ENCODE results near the gene KCNJ1. TPM values are rescaled to one million over a fixed set of nuclear protein-coding genes. Genes with fewer than 3 reads are reported as not detected.

The KCNJ1 gene
- total and polyA plus RNA-seq, 5 donors: 0.09 to 0.17 TPM; not detected in 3

- Histone ChIP-seq H3K9me3 (ENCODE audit: control insufficient read depth, low read length) (no peaks in the 10 kb centered on the region), H3K27ac (ENCODE audit: low read length) (no peak overlapping the region), H3K4me3 (ENCODE audit: low read length) (no peak overlapping the region), H3K4me1 (ENCODE audit: control insufficient read depth, insufficient read depth, low read length) (peaks cover 5% of the 10 kb centered on the region), H3K27me3 (ENCODE audit: control insufficient read depth, insufficient read depth) (no peaks in the 10 kb centered on the region)
- no peak for ATAC-seq
- intact Hi-C loops (cut with DNase I): loop anchor here in 3 of 4 donors (5.0 to 10.0 kb wide), 5 partner anchors 196 to 798 kb away; no protein-coding TSS in a partner anchor
- 76% methylated on average over 11 of the region's 11 CpGs for WGBS
- DNase-seq: no peak
These were observed 36.6 kb downstream of the KCNJ1 start for GRCh38 chr11:128830290-128831173.

- ATAC-seq (peak in 1 of 2 donors; percentile 12), DNase-seq (no peak)
- Histone ChIP-seq H3K4me1 (ENCODE audit: control insufficient read depth, insufficient read depth, low read length) (peaks cover 5% of the 10 kb centered on the region), H3K27ac (ENCODE audit: low read length) (no peak overlapping the region), H3K27me3 (ENCODE audit: control insufficient read depth, insufficient read depth) (no peaks in the 10 kb centered on the region), H3K4me3 (ENCODE audit: low read length) (no peak overlapping the region), H3K9me3 (ENCODE audit: control insufficient read depth, low read length) (no peaks in the 10 kb centered on the region)
- intact Hi-C loops (cut with DNase I): loop anchor here in 1 of 4 donors (10.0 kb wide), 1 partner anchor 794 kb away; no protein-coding TSS in a partner anchor
- WGBS: 87% methylated on average over 4 of the region's 4 CpGs
These were observed 38.7 kb downstream of the KCNJ1 start for GRCh38 chr11:128828350-128828749.

GRCh38 chr11:128827191-128827893, 39.8 kb downstream of the KCNJ1 start:
- H3K4me3 ChIP-seq (ENCODE audit: low read length): no peak overlapping the region
- DNase-seq (peak in 1 of 3 donors; percentile 59), ATAC-seq (no peak)
- no peaks in the 10 kb centered on the region for H3K27me3 ChIP-seq (ENCODE audit: control insufficient read depth, insufficient read depth)
- H3K9me3 ChIP-seq (ENCODE audit: control insufficient read depth, low read length): no peaks in the 10 kb centered on the region
- peak overlapping the region; percentile 5 for H3K27ac ChIP-seq (ENCODE audit: low read length)
- intact Hi-C loops (cut with DNase I): loop anchor here in 1 of 4 donors (10.0 kb wide), 1 partner anchor 793 kb away; no protein-coding TSS in a partner anchor
- H3K4me1 ChIP-seq (ENCODE audit: control insufficient read depth, insufficient read depth, low read length): peaks cover 5% of the 10 kb centered on the region
- 67% methylated on average over 7 of the region's 7 CpGs for WGBS

GRCh38 chr11:128825050-128825784, 41.9 kb downstream of the KCNJ1 start:
- intact Hi-C loops (cut with DNase I): loop anchor here in 1 of 4 donors (10.0 kb wide), 1 partner anchor 790 kb away; no protein-coding TSS in a partner anchor
- 80% methylated on average over 20 of the region's 20 CpGs for whole genome bisulfite sequencing
- H3K9me3 ChIP-seq (ENCODE audit: control insufficient read depth, low read length): no peaks in the 10 kb centered on the region
- H3K27me3 ChIP-seq (ENCODE audit: control insufficient read depth, insufficient read depth): no peaks in the 10 kb centered on the region
- H3K27ac ChIP-seq (ENCODE audit: low read length): no peak overlapping the region
- ATAC-seq (no peak), DNase-seq (peak in 1 of 3 donors; percentile 49)
- H3K4me3 ChIP-seq (ENCODE audit: low read length): no peak overlapping the region
- peaks cover 5% of the 10 kb centered on the region for H3K4me1 ChIP-seq (ENCODE audit: control insufficient read depth, insufficient read depth, low read length)

DNA sequence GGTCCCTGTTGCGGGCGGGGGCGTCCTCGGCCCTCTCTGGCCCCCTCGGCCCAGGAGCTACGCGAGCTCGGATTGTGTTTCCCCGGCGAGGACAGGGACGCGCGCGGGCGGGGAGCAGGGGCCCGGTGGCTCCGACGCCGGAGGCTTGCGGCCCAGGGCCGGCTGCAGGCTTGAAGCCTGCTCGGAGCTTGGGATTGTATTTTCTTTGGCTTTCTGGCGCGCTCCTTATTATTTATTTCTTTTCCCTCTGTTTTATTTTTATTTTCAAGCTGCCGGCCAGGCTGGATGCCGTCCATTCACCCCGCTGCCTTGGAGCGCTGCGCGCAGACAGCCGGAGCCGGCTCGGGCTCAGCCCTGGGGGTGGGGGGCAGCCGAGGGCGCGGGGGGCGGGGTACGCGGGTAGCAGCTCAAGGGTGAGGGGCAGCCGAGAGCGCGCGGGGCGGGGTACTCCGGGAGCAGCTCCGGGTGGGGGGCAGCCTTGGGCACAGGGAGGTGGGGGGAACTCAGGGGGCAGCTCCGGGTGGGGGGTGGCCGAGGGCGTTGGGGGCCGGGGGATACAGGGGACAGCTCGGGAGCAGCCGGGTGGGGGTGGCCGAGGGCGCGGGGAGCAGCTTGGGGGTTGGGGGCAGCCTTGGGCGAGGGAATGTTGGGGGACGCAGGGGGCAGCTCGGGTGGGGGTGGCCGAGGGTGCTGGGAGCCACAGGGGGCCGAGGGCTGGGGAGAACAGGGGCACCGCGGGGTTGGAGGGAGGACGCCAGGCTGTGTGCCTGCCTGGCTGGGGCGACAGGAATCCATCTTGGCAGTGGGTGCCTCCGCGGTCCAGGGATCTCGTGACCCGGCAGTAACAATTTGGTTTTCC, 42.7 kb downstream of the KCNJ1 start:
- no peaks in the 10 kb centered on the region for H3K27me3 ChIP-seq (ENCODE audit: control insufficient read depth, insufficient read depth)
- peak overlapping the region; percentile 5 for H3K27ac ChIP-seq (ENCODE audit: low read length)
- H3K4me1 ChIP-seq (ENCODE audit: control insufficient read depth, insufficient read depth, low read length): peaks cover 5% of the 10 kb centered on the region
- no peaks in the 10 kb centered on the region for H3K9me3 ChIP-seq (ENCODE audit: control insufficient read depth, low read length)
- 32% methylated on average over 68 of the region's 68 CpGs for WGBS
- DNase-seq: peak in 2 of 3 donors; percentile 78
- intact Hi-C loops (cut with DNase I): loop anchor here in 1 of 4 donors (10.0 kb wide), 1 partner anchor 790 kb away; no protein-coding TSS in a partner anchor
- peak; percentile 54 to 76 for ATAC-seq
- H3K4me3 ChIP-seq (ENCODE audit: low read length): peak overlapping the region; percentile 16

DNA sequence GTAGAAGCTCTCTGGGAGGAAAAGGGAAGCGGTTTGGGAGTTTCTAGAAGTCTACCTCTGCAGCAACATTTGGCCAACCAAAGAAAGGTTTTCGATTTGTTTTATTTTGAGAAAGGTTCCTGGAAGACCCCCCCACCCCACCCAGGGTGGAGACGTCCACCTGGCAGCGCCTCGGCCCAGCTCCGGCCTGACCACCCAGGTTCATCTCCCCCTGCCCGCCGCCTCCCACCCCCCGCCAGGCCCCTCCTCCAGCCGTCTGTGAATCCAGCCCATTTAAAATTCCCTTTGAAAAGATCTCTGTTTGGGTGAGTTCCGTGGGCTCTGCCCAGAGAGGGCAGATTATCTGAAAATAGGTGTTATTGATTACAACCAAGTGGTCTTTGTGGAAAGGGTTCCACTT, 43.3 kb downstream of the KCNJ1 start:
- H3K9me3 ChIP-seq (ENCODE audit: control insufficient read depth, low read length): no peaks in the 10 kb centered on the region
- no peak for DNase-seq
- 76% methylated on average over 11 of the region's 11 CpGs for WGBS
- H3K4me3 ChIP-seq (ENCODE audit: low read length): peak overlapping the region; percentile 16
- peak overlapping the region; percentile 5 for H3K27ac ChIP-seq (ENCODE audit: low read length)
- no peaks in the 10 kb centered on the region for H3K27me3 ChIP-seq (ENCODE audit: control insufficient read depth, insufficient read depth)
- ATAC-seq: no peak
- H3K4me1 ChIP-seq (ENCODE audit: control insufficient read depth, insufficient read depth, low read length): peaks cover 5% of the 10 kb centered on the region
- intact Hi-C loops (cut with DNase I): loop anchor here in 1 of 4 donors (10.0 kb wide), 1 partner anchor 789 kb away; no protein-coding TSS in a partner anchor

DNA sequence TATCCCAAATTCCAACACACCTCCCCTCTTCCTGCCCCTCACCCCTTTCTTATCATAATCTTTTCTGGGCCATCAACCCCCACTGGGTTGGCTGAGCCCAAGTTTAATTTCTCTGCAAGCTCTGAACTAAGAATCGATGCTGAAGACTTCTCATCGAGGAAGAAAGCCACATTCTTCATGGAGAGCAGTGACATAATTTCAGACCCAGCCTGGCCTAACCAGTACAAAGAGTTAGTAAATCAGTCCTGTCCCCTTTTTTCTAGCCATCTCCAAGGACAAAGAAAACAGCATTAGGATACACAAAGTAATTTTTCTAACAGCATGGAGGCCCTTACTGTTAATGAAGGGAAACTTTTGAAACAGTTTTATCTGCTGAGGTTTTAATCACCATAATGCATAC, 45.0 kb downstream of the KCNJ1 start:
- no peak for ATAC-seq
- H3K27ac ChIP-seq (ENCODE audit: low read length): no peak overlapping the region
- no peaks in the 10 kb centered on the region for H3K27me3 ChIP-seq (ENCODE audit: control insufficient read depth, insufficient read depth)
- whole genome bisulfite sequencing: 67% methylated on average over 2 of the region's 2 CpGs
- H3K9me3 ChIP-seq (ENCODE audit: control insufficient read depth, low read length): no peaks in the 10 kb centered on the region
- no peak for DNase-seq
- H3K4me1 ChIP-seq (ENCODE audit: control insufficient read depth, insufficient read depth, low read length): peaks cover 1% of the 10 kb centered on the region
- intact Hi-C loops (cut with DNase I): loop anchor here in 1 of 4 donors (10.0 kb wide), 1 partner anchor 787 kb away; no protein-coding TSS in a partner anchor
- H3K4me3 ChIP-seq (ENCODE audit: low read length): no peak overlapping the region

DNA sequence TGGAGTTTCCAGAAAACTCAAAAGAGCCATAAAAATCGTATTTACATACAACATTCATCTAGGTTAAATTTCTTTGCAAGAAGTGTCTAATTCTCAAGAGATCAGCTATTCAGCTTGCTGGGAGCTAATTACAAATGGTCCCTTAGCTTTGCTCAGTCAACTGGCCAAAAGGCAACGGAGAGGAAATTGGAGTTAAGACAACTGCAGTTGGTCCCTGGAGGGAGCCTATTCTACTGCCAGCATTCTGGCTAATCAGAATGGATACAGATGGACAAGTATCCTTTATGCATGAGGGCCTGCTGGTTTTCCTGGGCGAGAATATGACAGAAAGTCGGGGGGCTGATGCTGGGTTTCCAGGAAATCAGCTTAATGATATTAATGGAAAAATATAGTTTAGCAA, 45.5 kb downstream of the KCNJ1 start:
- Histone ChIP-seq H3K4me3 (ENCODE audit: low read length) (no peak overlapping the region), H3K27me3 (ENCODE audit: control insufficient read depth, insufficient read depth) (no peaks in the 10 kb centered on the region), H3K9me3 (ENCODE audit: control insufficient read depth, low read length) (no peaks in the 10 kb centered on the region), H3K27ac (ENCODE audit: low read length) (no peak overlapping the region), H3K4me1 (ENCODE audit: control insufficient read depth, insufficient read depth, low read length) (no peaks in the 10 kb centered on the region)
- intact Hi-C loops (cut with DNase I): loop anchor here in 1 of 4 donors (10.0 kb wide), 1 partner anchor 787 kb away; no protein-coding TSS in a partner anchor
- no peak for ATAC-seq
- WGBS: 62% methylated on average over 4 of the region's 4 CpGs
- DNase-seq: no peak

- H3K9me3 ChIP-seq (ENCODE audit: control insufficient read depth, low read length): no peaks in the 10 kb centered on the region
- H3K4me3 ChIP-seq (ENCODE audit: low read length): no peak overlapping the region
- 89% methylated on average over 8 of the region's 8 CpGs for WGBS
- H3K4me1 ChIP-seq (ENCODE audit: control insufficient read depth, insufficient read depth, low read length): no peaks in the 10 kb centered on the region
- no peak overlapping the region for H3K27ac ChIP-seq (ENCODE audit: low read length)
- DNase-seq (no peak), ATAC-seq (no peak)
- no peaks in the 10 kb centered on the region for H3K27me3 ChIP-seq (ENCODE audit: control insufficient read depth, insufficient read depth)
- intact Hi-C loops (cut with DNase I): no loop called here
These were observed 47.9 kb downstream of the KCNJ1 start for GRCh38 chr11:128819198-128819597.

All from right cardiac atrium (tissue), 5 donors.